GM18909 (cell line): Measurements from ENCODE around the gene GDI1.

ENCODE experiments used
- ATAC-seq: cut with Tn5 transposase; IDR thresholded peaks from one replicate; pipeline ENCODE4 v1.9.1; 2021; ENCODE audit warnings: mild to moderate bottlenecking; ENCODE audit not compliant: unreplicated experiment, poor library complexity

Gene GDI1

GRCh38 chrX:154436374-154436982, 476 bp upstream of the GDI1 start:
- no peak for ATAC-seq

DNA sequence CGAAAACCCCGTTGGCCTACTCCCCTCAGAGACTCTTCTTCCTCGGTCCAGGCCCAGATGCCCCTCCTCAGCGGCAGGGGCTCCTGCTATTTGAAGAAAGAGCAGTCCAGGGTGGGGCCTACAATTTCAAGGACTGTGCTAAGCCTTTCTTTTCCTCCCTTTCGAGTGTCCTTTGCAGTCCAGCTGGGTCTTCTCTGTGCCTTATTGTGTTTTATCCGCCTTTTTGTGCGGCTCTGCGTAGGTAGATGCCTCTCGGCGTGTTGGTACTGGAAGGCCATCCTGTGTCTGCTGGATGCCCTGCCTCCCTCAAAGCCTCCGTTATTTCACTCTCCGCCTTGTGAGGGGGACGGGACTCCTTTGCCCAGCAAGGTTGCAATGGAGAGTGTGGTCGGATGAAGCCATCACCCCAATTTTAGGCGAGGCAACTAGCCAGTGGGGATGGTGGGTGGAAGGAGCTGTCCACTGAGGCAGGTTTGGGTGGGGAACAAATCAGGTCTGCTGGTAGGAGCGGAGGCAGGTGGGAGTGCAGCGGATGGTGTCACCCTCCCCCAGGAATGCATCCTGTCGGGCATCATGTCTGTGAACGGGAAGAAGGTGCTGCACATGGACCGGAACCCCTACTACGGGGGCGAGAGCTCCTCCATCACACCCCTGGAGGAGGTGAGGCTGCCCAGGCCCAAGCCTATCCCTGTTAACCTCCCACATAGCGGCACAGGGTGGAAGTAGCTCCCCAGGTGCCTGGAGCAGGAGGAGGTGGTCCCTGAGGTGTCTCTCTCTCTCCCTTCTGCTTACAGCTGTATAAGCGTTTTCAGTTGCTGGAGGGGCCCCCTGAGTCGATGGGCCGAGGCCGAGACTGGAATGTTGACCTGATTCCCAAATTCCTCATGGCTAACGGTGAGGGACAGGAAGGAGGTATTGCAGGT, 1.3 kb downstream of the GDI1 start:
- no peak for ATAC-seq

- ATAC-seq: no peak
Measured at GRCh38 chrX:154439841-154440240, 2.9 kb downstream of the GDI1 start.

- ATAC-seq: no peak
Measured at GRCh38 chrX:154440623-154441357, 3.8 kb downstream of the GDI1 start.

- no peak for ATAC-seq
Measured at GRCh38 chrX:154441564-154441963, 4.6 kb downstream of the GDI1 start.

DNA sequence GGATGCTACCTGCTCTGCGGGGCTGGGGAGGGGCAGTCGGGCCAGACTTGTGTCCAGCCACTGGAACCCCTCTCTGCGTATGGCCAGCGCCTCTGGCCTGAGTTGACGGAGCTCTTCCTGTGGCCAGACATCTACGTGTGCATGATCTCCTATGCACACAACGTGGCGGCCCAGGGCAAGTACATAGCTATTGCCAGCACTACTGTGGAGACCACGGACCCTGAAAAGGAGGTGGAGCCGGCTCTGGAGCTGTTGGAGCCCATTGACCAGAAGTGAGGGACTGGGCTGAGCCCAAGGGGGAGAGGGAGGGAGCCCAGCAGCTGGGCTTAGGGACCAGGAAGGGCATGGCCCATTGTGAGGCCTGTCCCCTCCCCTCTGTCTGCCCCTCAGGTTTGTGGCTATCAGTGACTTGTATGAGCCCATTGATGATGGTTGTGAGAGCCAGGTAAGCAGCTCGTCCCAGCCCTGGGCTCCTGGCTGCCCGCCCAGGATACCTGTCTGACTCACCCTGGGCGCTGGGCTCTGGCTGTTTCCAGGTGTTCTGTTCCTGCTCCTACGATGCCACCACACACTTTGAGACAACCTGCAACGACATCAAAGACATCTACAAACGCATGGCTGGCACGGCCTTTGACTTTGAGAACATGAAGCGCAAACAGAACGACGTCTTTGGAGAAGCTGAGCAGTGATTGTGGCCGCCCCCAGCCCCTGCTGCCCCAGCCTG, 5.2 kb downstream of the GDI1 start:
- no peak for ATAC-seq

- no peak for ATAC-seq
Measured at GRCh38 chrX:154443479-154443910, 6.5 kb downstream of the GDI1 start.

GRCh38 chrX:154443992-154444754, 7.2 kb downstream of the GDI1 start, which contains the start of gene FAM50A:
FAM50A (plus strand) TSS chrX:154444141; CDS start chrX:154444236, 95 bp downstream.
- peak; percentile 74 for ATAC-seq

GRCh38 chrX:154444755-154445246, 7.8 kb downstream of the GDI1 start:
- ATAC-seq: no peak

- no peak for ATAC-seq
Measured at GRCh38 chrX:154445776-154446175, 8.8 kb downstream of the GDI1 start.

GRCh38 chrX:154446430-154446829, 9.5 kb downstream of the GDI1 start:
- no peak for ATAC-seq

DNA sequence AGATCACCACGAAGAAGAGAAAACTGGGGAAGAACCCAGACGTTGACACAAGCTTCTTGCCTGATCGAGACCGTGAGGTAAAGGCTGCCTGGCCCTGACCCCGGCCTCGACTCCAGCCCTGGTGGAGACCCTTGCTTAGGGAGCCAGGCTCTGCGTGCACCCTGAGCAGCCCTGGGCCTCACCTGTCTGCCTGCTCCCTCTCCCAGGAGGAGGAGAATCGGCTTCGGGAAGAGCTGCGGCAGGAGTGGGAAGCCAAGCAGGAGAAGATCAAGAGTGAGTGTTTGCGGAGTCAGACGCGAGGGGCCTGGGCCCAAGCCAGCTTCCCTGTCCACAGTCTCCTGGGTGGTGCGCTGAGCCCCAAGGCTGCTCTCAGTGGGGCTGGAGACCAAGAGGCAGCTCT, 11.5 kb downstream of the GDI1 start:
- no peak for ATAC-seq

GRCh38 chrX:154449618-154450017, 12.7 kb downstream of the GDI1 start:
- ATAC-seq: no peak

DNA sequence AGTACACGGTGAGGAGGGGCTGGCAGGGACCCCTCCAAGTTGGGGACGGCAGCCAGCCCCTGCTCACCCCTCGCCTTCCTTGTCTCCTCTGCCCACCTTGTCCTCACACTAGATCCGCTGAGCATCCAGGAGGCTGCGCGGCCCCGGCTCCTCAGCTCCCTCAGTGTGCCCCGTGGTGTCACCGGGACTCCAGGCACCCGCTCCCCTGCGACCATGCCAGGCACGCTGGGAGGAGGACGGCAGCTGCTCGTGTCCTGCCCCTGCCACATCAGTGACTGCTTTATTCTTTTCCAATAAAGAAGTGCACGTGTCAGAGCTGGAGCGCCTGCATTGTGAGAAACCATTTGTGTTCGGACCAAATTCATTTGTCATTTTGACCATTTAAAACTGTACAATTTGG, 13.4 kb downstream of the GDI1 start:
- no peak for ATAC-seq

DNA sequence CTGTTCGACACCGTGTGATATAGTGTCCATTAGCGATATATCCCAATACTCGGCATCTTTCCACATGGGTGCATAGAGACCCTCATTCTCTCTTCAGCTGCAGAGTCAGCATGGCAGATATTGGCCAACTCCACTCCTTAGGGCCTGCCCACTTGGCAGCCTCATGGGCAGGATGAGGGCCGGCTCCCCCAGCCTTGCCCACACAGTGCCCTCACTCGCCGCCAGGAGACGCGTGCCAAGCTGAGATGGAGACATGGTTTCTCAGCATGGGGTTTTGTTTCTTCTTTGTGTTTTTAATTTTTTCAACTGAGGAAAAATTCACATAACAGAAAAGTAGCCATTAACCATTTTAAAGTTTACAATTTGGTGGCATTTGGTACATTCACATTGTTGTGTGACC, 15.9 kb downstream of the GDI1 start:
- no peak for ATAC-seq

- peak; percentile 41 for ATAC-seq
Measured at GRCh38 chrX:154457491-154458115, 20.6 kb downstream of the GDI1 start.

DNA sequence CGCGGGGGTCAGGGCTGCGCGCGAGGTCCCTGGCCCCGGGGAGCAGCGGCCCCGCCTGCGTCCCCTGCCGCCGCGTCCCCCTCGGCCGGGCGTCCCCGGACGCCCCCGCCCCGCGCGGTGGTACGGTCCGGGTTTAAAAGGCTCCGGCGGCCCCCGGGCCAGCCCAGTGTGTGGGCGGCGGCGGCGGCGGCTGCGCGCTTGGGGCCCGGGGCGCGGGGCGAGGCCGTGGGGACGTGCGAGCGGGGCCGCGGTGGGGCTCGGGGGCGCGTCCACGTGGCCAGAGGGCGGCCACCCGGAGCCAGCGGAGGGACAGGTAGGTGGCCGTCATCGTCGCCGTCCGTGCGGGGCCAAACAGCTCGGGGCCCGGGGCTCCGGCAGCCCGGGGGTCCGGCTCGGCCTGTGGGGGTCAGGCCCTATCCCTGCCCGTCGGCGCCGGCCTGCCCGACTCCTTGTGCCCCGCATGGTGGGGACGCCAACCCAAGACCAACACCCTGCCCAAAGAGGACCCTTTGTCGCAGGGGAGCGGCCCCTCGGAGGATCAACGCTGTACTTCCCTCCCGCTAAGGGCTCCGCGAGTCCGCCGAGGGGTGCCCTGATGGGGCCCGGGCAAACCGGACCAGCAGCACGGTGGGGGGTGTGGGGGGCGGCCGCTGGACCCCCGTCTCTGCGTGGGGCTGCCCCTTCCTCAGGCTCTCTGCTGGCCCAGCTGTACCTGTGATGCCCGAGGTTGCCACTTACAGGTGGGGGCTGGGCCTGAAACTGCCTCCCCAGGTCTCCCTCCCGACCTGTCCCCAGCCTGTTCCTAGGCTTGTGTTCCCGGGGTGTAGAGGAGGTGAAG, 21.4 kb downstream of the GDI1 start, which contains the start of gene PLXNA3:
TSS of gene PLXNA3 (plus strand) at position 166 of the 838 bp plus-strand sequence. CDS start 1,903 bp downstream, outside the sequence.
- ATAC-seq: peak; percentile 49
